ENCODE results near the gene FBXL19. TPM values are rescaled to one million over a fixed set of nuclear protein-coding genes. Genes with fewer than 3 reads are reported as not detected.

Gene FBXL19
- 16.2 and 30.6 TPM in 2 replicates for total RNA-seq

GRCh38 chr16:30923554-30924075, at the start of gene FBXL19:
TSS of gene FBXL19 (plus strand) at chr16:30923572. CDS start at chr16:30925755, 2,183 bp downstream.

GRCh38 chr16:30893744-30894539, 29.4 kb upstream of the FBXL19 start, which contains the start of gene BCL7C:
TSS of gene BCL7C (minus strand) at chr16:30894077. CDS start at chr16:30893944, 133 bp downstream.

GRCh38 chr16:30896261-30896888, 27.0 kb upstream of the FBXL19 start, which contains the start of gene CTF1:
TSS of gene CTF1 (plus strand) at chr16:30896614. CDS start at chr16:30896644, 30 bp downstream.

GRCh38 chr16:30948667-30949649, 25.6 kb downstream of the FBXL19 start, which contains the start of gene ORAI3:
TSS of gene ORAI3 (plus strand) at chr16:30949068. CDS start at chr16:30949290, 222 bp downstream.

GRCh38 chr16:30957456-30958174, 34.2 kb downstream of the FBXL19 start, which contains the start of gene SETD1A:
TSS of gene SETD1A (plus strand) at chr16:30957754. CDS start at chr16:30958732, 978 bp downstream.

GRCh38 chr16:30984669-30985400, 61.5 kb downstream of the FBXL19 start, which contains the start of gene HSD3B7:
TSS of gene HSD3B7 (plus strand) at chr16:30985207. CDS start at chr16:30985659, 452 bp downstream.

Other genes with a start within 250 kb of the FBXL19 start
- gene SRCAP, start 224.4 kb upstream of the FBXL19 start, total RNA-seq, result 15.7 and 16.8 TPM in 2 replicates
- 9.6 and 16.1 TPM in 2 replicates for gene PHKG2, start 175.1 kb upstream of the FBXL19 start, total RNA-seq
- 1.4 TPM in 1 of 2 replicates, not detected in the other for gene CFAP119, start 161.5 kb upstream of the FBXL19 start, total RNA-seq
- gene RNF40, start 161.2 kb upstream of the FBXL19 start, total RNA-seq, result 50.3 and 56.6 TPM in 2 replicates
- 5.5 and 6.6 TPM in 2 replicates for gene ZNF629, start 136.4 kb upstream of the FBXL19 start, total RNA-seq
- 28.8 and 34.7 TPM in 2 replicates for gene BCL7C, start 29.5 kb upstream of the FBXL19 start, total RNA-seq
- 0.64 and 0.96 TPM in 2 replicates for gene CTF1, start 27.0 kb upstream of the FBXL19 start, total RNA-seq
- gene ORAI3, start 25.5 kb downstream of the FBXL19 start, total RNA-seq, result 24.3 and 48.8 TPM in 2 replicates
- 0.96 and 1.5 TPM in 2 replicates for gene SETD1A, start 34.2 kb downstream of the FBXL19 start, total RNA-seq
- gene HSD3B7, start 61.6 kb downstream of the FBXL19 start, total RNA-seq, result 14.1 and 25.5 TPM in 2 replicates
- gene STX1B, start 87.1 kb downstream of the FBXL19 start, total RNA-seq, result 0.72 TPM in 1 of 2 replicates, not detected in the other
- gene STX4, start 110.0 kb downstream of the FBXL19 start, total RNA-seq, result 7.5 and 13.3 TPM in 2 replicates
- 6.4 and 7.0 TPM in 2 replicates for gene ZNF668, start 150.7 kb downstream of the FBXL19 start, total RNA-seq
- 11.3 and 12.8 TPM in 2 replicates for gene ZNF646, start 150.8 kb downstream of the FBXL19 start, total RNA-seq
- 0.64 and 0.96 TPM in 2 replicates for gene PRSS53, start 165.4 kb downstream of the FBXL19 start, total RNA-seq
- gene VKORC1, start 171.2 kb downstream of the FBXL19 start, total RNA-seq, result 41.1 and 75.7 TPM in 2 replicates
- 11.7 and 20.7 TPM in 2 replicates for gene BCKDK, start 184.8 kb downstream of the FBXL19 start, total RNA-seq
- 52.3 and 61.0 TPM in 2 replicates for gene KAT8, start 194.1 kb downstream of the FBXL19 start, total RNA-seq
- 31.5 and 33.0 TPM in 2 replicates for gene PRSS8, start 212.2 kb downstream of the FBXL19 start, total RNA-seq
- gene PRSS36, start 226.5 kb downstream of the FBXL19 start, total RNA-seq, result 1.9 and 2.8 TPM in 2 replicates

Measured in tracheal epithelial cell (primary cell).